Type B pancreatic cell (in vitro differentiated cells): ENCODE results near the gene XYLT2. TPM values are rescaled to one million over a fixed set of nuclear protein-coding genes. Genes with fewer than 3 reads are reported as not detected.
"Not testable (repeated sequence)": the region's sequence is repeated elsewhere in the genome, so short reads cannot be mapped to it uniquely, and the experiment has no call there.

Experiments
- DNase-seq: peaks from one replicate; pipeline ENCODE4 v3.0.0; 2021; ENCODE audit warnings: mixed read lengths; ENCODE audit not compliant: unreplicated experiment; ENCODE audit errors: extremely low spot score
- H3K27ac Mint-ChIP-seq: 2 replicates; pipeline ENCODE4 v1.8.0; 2021; ENCODE audit warnings: mild to moderate bottlenecking, mixed read lengths
- H3K27me3 Mint-ChIP-seq: 2 replicates; pipeline ENCODE4 v1.8.0; 2021; ENCODE audit warnings: mixed read lengths
- H3K36me3 Mint-ChIP-seq: 2 replicates; pipeline ENCODE4 v1.8.0; 2021; ENCODE audit warnings: mixed read lengths
- H3K4me1 Mint-ChIP-seq: one replicate; pipeline ENCODE4 v1.8.0; 2021; ENCODE audit warnings: mixed read lengths; ENCODE audit not compliant: unreplicated experiment
- H3K4me3 Mint-ChIP-seq: 2 replicates; pipeline ENCODE4 v1.8.0; 2021; ENCODE audit warnings: mild to moderate bottlenecking, mixed read lengths
- H3K9me3 Mint-ChIP-seq: 2 replicates; pipeline ENCODE4 v1.8.0; 2021; ENCODE audit warnings: mixed read lengths
- CTCF ChIP-seq: fragments of 200-600 bp; sonication (generic); conservative IDR thresholded peaks from 2 replicates; pipeline ENCODE4 v1.5.0; 2021; ENCODE audit warnings: antibody characterized with exemption, mild to moderate bottlenecking
- total RNA-seq: library from RNA; stranded (reverse); gene quantifications from 2 replicates; pipeline ENCODE4 v1.2.1, GENCODE V29; 2021; ENCODE audit warnings: low replicate concordance

The XYLT2 gene
- total RNA-seq, 1 donor from 2014 or later = 38.8 TPM

- H3K27me3 Mint-ChIP-seq = peaks cover 3% of the 10 kb centered on the region
- no peaks in the 10 kb centered on the region for H3K36me3 Mint-ChIP-seq
- peaks cover 17% of the 10 kb centered on the region for H3K4me1 Mint-ChIP-seq
- DNase-seq = no peak
- no peak overlapping the region for H3K4me3 Mint-ChIP-seq
- no peak for TF ChIP-seq CTCF
- no peak overlapping the region for H3K27ac Mint-ChIP-seq
- H3K9me3 Mint-ChIP-seq = no peaks in the 10 kb centered on the region
These were observed 15.7 kb upstream of the XYLT2 start for GRCh38 chr17:50330151-50330775.

- no peaks in the 10 kb centered on the region for H3K9me3 Mint-ChIP-seq
- no peak overlapping the region for H3K4me3 Mint-ChIP-seq
- H3K4me1 Mint-ChIP-seq = peaks cover 12% of the 10 kb centered on the region
- no peak overlapping the region for H3K27ac Mint-ChIP-seq
- no peak for DNase-seq
- H3K27me3 Mint-ChIP-seq = no peaks in the 10 kb centered on the region
- no peak for TF ChIP-seq CTCF
- H3K36me3 Mint-ChIP-seq = no peaks in the 10 kb centered on the region
These were observed 14.7 kb upstream of the XYLT2 start for GRCh38 chr17:50331085-50331791.

- TF ChIP-seq CTCF = no peak
- H3K4me1 Mint-ChIP-seq = peaks cover 4% of the 10 kb centered on the region
- H3K27me3 Mint-ChIP-seq = no peaks in the 10 kb centered on the region
- no peak for DNase-seq
- H3K9me3 Mint-ChIP-seq = no peaks in the 10 kb centered on the region
- H3K4me3 Mint-ChIP-seq = no peak overlapping the region
- no peaks in the 10 kb centered on the region for H3K36me3 Mint-ChIP-seq
- no peak overlapping the region for H3K27ac Mint-ChIP-seq
These were observed 13.7 kb upstream of the XYLT2 start for GRCh38 chr17:50332196-50332595.

GRCh38 chr17:50333291-50334057, 12.5 kb upstream of the XYLT2 start:
- not testable (repeated sequence) for DNase-seq, H3K36me3 Mint-ChIP-seq, H3K9me3 Mint-ChIP-seq, H3K4me1 Mint-ChIP-seq, H3K27me3 Mint-ChIP-seq, H3K4me3 Mint-ChIP-seq
- H3K27ac Mint-ChIP-seq = peak overlapping the region; percentile 16

- H3K27me3 Mint-ChIP-seq = no peaks in the 10 kb centered on the region
- no peaks in the 10 kb centered on the region for H3K4me1 Mint-ChIP-seq
- no peaks in the 10 kb centered on the region for H3K36me3 Mint-ChIP-seq
- peaks cover 5% of the 10 kb centered on the region for H3K9me3 Mint-ChIP-seq
- H3K4me3 Mint-ChIP-seq = no peak overlapping the region
- no peak for DNase-seq
- H3K27ac Mint-ChIP-seq = no peak overlapping the region
- TF ChIP-seq CTCF = no peak
These were observed 8.0 kb upstream of the XYLT2 start for GRCh38 chr17:50337956-50338355.

GRCh38 chr17:50338645-50339044, 7.3 kb upstream of the XYLT2 start:
- H3K4me3 Mint-ChIP-seq = no peak overlapping the region
- H3K4me1 Mint-ChIP-seq = no peaks in the 10 kb centered on the region
- no peak overlapping the region for H3K27ac Mint-ChIP-seq
- H3K9me3 Mint-ChIP-seq = peaks cover 5% of the 10 kb centered on the region
- no peaks in the 10 kb centered on the region for H3K27me3 Mint-ChIP-seq
- DNase-seq = no peak
- no peaks in the 10 kb centered on the region for H3K36me3 Mint-ChIP-seq
- TF ChIP-seq CTCF = no peak
